ENCODE measurements around the gene USP15. TPM values are rescaled to one million over a fixed set of nuclear protein-coding genes. Genes with fewer than 3 reads are reported as not detected.
"Not testable (repeated sequence)": the region's sequence is repeated elsewhere in the genome, so short reads cannot be mapped to it uniquely, and the experiment has no call there.

Gene USP15
- polyA plus RNA-seq, 3 donors from 2014 or later, result 40.6 to 69.3 (median 62.0) TPM

DNA sequence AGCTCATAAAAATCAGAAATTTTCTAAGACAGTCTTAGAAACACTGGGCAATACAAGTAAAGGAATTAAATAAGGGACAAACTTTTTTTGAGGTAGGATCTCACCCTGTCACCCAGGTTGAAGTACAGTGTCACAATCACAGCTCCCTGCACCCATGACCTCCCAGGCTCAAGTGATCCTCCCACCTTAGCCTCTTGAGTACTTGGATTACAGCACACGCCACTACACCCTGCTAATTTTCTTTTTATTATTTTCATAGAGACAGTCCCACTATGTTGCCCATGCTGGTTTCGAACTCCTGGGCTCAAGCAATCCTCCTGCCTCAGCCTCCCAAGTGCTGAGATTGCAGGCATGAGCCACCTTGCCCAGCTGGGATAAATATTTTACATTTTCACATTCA lies 90.3 kb downstream of the USP15 start:
- no peak for DNase-seq
- Mint-ChIP-seq H3K27ac (no peak overlapping the region), H3K9me3 (no peaks in the 10 kb centered on the region), H3K4me1 (peaks cover 12 to 55% of the 10 kb centered on the region in 2 donors), H3K36me3 (peaks cover 7 to 11% (median 11%) of the 10 kb centered on the region in 3 donors), H3K4me3 (no peak overlapping the region), H3K27me3 (ENCODE audit: low read depth in 3 of 3) (no peaks in the 10 kb centered on the region)

DNA sequence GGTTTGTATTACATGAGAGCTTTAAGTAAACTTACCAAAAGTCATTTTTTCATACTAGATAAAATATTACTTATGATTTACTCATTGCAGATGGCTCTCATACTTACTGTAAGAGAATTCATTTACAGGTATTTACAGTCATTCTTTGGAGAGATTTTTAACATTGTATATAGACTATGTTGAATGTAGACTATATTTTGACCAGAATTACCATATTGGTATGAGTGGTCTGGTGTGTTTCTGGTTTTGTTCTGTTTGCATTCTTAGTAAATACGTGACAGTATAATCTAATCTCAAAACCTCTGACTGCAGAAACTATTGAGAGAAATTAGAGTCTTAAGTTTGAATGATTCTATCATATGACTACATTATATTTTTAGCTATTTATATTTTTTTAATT lies 91.1 kb downstream of the USP15 start:
- peaks cover 12 to 48% of the 10 kb centered on the region in 2 donors for H3K4me1 Mint-ChIP-seq
- no peak for DNase-seq
- no peak overlapping the region for H3K4me3 Mint-ChIP-seq
- H3K36me3 Mint-ChIP-seq, result peaks cover 5 to 8% (median 7%) of the 10 kb centered on the region in 3 donors
- no peaks in the 10 kb centered on the region for H3K27me3 Mint-ChIP-seq (ENCODE audit: low read depth in 3 of 3)
- no peak overlapping the region for H3K27ac Mint-ChIP-seq
- no peaks in the 10 kb centered on the region for H3K9me3 Mint-ChIP-seq

DNA sequence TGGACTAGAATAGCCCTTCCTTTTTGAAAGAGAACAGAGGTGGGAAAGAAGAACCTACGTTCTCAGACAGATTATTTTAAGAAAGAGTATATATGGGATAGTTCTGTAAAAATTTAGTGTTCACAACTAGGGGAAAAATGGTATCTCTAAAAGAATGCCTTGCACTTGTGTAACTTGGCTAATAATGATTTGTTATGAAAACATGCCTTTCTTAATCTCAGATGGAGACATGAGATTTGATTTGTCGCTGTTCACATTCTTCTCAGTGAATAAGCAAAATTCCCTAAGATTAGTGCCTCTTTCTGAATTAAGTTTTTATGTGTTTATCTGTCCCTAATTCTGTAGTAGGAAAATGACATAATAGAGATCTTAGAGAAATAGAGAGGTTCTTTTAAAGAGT lies 100.8 kb downstream of the USP15 start:
- H3K4me1 Mint-ChIP-seq, result peaks cover 28 to 52% of the 10 kb centered on the region in 2 donors

DNA sequence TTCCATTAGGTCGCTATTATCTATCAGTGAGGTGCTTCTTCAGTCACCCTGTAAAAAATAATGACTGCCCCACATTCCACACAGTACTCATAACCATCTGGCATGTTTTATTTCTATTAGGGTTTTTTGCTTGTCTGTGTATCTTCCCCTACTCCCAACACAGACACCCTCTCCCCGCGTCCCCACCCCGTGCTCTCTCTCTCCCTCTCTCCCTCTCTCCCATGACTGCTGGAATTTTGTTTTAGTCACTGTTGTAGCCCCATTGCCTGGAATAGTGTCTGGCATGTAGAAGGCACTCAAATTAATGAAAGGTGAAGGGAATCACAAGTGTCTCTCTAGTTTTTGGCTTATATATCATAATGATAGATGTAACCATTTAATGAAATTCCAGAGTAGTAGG lies 103.3 kb downstream of the USP15 start:
- no peaks in the 10 kb centered on the region for H3K9me3 Mint-ChIP-seq
- H3K36me3 Mint-ChIP-seq, result peaks cover 13 to 39% (median 22%) of the 10 kb centered on the region in 3 donors
- H3K27ac Mint-ChIP-seq, result peak overlapping the region in 1 of 6 donors; percentile 12
- no peak overlapping the region for H3K4me3 Mint-ChIP-seq
- DNase-seq, result no peak
- H3K27me3 Mint-ChIP-seq (ENCODE audit: low read depth in 3 of 3), result peaks cover 0 to 1% (median 0%) of the 10 kb centered on the region in 3 donors
- peaks cover 51 to 77% of the 10 kb centered on the region in 2 donors for H3K4me1 Mint-ChIP-seq

More for the DNA sequence above, 100.8 kb downstream of the USP15 start:
- H3K4me3 Mint-ChIP-seq, result no peak overlapping the region
- H3K27me3 Mint-ChIP-seq (ENCODE audit: low read depth in 3 of 3), result peaks cover 0 to 1% (median 0%) of the 10 kb centered on the region in 3 donors
- peaks cover 8 to 25% (median 12%) of the 10 kb centered on the region in 3 donors for H3K36me3 Mint-ChIP-seq
- no peak for DNase-seq
- H3K27ac Mint-ChIP-seq, result no peak overlapping the region
- no peaks in the 10 kb centered on the region for H3K9me3 Mint-ChIP-seq

DNA sequence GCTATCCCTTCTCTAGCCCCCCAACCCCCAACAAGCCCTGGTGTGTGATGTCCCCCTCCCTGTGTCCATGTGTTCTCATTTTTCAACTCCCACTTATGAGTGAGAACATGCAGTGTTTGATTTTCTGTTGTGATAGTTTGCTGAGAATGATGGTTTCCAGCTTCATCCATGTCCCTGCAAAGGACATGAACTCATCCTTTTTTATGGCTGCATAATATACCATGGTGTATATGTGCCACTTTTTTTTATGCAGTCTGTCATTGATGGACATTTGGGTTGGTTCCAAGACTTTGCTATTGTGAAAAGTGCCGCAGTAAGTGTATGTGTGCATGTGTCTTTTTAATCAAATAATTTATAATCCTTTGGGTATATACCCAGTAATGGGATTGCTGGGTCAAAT lies 104.5 kb downstream of the USP15 start:
- Mint-ChIP-seq H3K36me3 (peaks cover 17 to 42% (median 26%) of the 10 kb centered on the region in 3 donors), H3K4me1 (peaks cover 54 to 84% of the 10 kb centered on the region in 2 donors), H3K27ac (peak overlapping the region in 1 of 6 donors; percentile 63)
- H3K9me3 Mint-ChIP-seq; DNase-seq; H3K27me3 Mint-ChIP-seq (ENCODE audit: low read depth in 3 of 3); H3K4me3 Mint-ChIP-seq: not testable (repeated sequence)

DNA sequence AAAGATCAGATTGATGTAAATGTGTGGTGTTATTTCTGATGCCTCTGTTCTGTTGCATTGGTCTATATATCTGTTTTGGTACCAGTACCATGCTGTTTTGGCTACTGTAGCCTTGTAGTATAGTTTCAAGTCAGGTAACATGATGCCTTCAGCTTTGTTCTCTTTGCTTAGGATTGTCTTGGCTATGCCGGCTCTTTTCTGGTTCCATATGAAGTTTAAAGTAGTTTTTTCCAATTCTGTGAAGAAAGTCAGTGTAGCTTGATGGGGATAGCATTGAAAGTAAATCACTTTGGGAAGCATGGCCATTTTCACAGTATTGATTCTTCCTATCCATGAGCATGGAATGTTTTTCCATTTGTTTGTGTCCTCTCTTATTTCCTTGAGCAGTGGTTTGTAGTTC lies 105.6 kb downstream of the USP15 start:
- H3K36me3 Mint-ChIP-seq, result peaks cover 17 to 46% (median 29%) of the 10 kb centered on the region in 3 donors
- H3K27me3 Mint-ChIP-seq (ENCODE audit: low read depth in 3 of 3); H3K9me3 Mint-ChIP-seq; DNase-seq; H3K4me3 Mint-ChIP-seq: not testable (repeated sequence)
- peaks cover 60 to 93% of the 10 kb centered on the region in 2 donors for H3K4me1 Mint-ChIP-seq
- H3K27ac Mint-ChIP-seq, result peak overlapping the region in 1 of 6 donors; percentile 36

DNA sequence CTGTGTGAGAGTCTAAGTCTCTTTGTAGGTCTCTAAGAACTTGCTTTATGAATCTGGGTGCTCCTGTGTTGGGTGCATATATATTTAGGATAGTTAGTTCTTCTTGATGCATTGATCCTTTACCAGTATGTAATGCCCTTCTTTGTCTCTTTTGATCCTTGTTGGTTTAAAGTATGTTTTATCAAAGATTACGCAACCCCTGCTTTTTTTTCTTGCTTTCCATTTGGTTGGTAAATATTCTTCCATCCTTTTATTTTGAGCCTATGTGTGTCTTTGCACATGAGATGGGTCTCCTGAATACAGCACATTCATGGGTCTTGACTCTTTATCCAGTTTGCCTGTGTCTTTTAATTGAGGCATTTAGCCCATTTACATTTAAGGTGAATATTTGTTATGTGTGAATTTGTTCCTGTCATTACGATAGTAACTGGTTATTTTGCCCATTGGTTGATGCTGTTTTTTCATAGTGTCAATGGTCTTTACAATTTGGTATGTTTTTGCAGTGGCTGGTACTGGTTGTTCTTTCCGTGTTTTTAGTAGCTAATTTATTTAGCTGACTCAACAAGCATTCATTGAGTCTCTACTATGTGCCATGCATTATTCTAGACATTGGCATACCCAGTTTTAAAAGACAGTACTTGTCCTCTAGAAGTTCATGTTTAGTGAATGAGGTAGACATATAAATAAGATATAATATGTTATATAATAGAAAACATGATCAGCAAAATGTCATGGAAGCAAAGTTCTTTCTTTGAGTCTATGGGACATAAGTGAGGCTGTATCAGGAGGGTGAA lies 108.4 kb downstream of the USP15 start:
- peaks cover 15 to 45% (median 28%) of the 10 kb centered on the region in 3 donors for H3K36me3 Mint-ChIP-seq
- H3K9me3 Mint-ChIP-seq; DNase-seq; H3K27me3 Mint-ChIP-seq (ENCODE audit: low read depth in 3 of 3); H3K27ac Mint-ChIP-seq; H3K4me3 Mint-ChIP-seq: not testable (repeated sequence)
- H3K4me1 Mint-ChIP-seq, result peaks cover 56 to 88% of the 10 kb centered on the region in 2 donors

DNA sequence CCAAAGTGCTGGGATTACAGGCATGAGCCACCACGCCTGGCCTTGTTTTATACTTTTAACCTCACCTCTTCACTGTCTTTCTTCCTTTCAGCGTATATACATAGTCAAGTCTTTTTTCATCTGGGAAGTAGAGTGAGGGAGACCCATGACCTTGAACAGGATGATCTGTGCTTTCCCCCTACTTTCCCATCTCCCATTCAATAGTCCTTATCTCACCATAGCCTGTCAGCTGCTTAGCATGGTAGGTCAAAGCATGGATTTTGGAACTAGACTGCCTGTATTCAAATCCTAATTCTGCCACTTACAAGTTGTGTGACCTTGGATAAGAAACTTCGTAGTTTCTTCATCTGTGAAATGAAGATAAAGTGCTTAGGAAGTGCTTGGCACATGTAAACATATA lies 110.0 kb downstream of the USP15 start:
- no peaks in the 10 kb centered on the region for H3K9me3 Mint-ChIP-seq
- no peak overlapping the region for H3K4me3 Mint-ChIP-seq
- peaks cover 51 to 89% of the 10 kb centered on the region in 2 donors for H3K4me1 Mint-ChIP-seq
- no peaks in the 10 kb centered on the region for H3K27me3 Mint-ChIP-seq (ENCODE audit: low read depth in 3 of 3)
- no peak for DNase-seq
- peaks cover 9 to 29% (median 21%) of the 10 kb centered on the region in 3 donors for H3K36me3 Mint-ChIP-seq
- H3K27ac Mint-ChIP-seq, result peak overlapping the region in 1 of 6 donors; percentile 46

DNA sequence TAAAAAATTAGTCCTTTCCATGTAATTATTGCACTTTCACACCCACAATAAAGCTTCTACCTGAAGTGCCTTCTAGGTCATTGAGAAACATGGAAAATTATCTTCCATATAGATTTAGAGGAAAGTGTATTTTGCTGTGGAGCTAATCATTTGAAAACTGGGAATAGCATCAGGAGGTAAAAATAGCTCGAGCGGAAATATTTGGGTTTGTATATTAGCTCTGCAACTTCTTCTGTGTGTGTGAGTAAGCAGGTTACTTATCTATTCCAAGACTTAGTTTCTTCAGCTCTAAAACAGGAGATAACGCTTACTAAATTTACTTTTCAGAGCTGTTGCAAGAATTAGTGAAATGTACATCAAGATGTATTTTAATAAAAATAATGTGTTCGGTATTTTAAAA lies 111.5 kb downstream of the USP15 start:
- no peak for DNase-seq
- H3K4me3 Mint-ChIP-seq, result no peak overlapping the region
- H3K36me3 Mint-ChIP-seq, result peaks cover 9 to 17% (median 16%) of the 10 kb centered on the region in 3 donors
- H3K4me1 Mint-ChIP-seq, result peaks cover 41 to 85% of the 10 kb centered on the region in 2 donors
- H3K27me3 Mint-ChIP-seq (ENCODE audit: low read depth in 3 of 3), result no peaks in the 10 kb centered on the region
- no peak overlapping the region for H3K27ac Mint-ChIP-seq
- no peaks in the 10 kb centered on the region for H3K9me3 Mint-ChIP-seq

DNA sequence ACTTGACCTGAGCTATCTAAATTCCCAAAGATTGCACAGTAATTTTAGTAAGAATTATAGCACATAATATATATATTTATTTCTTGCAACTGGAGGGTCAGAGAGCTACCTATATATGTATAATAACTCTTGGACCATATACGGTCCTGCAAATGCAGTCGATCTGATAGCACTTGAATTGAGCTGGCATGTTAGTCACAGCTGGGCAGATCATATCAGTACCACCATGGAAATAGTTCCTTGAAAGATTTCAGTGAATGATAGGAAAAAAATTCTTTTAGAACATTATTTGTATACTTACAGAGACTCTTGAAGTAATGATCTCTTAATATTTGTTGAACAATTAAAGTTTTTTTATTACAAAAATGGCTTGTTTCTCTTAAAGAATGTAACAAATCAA lies 111.9 kb downstream of the USP15 start:
- no peaks in the 10 kb centered on the region for H3K9me3 Mint-ChIP-seq
- peaks cover 9 to 17% (median 16%) of the 10 kb centered on the region in 3 donors for H3K36me3 Mint-ChIP-seq
- no peaks in the 10 kb centered on the region for H3K27me3 Mint-ChIP-seq (ENCODE audit: low read depth in 3 of 3)
- no peak overlapping the region for H3K4me3 Mint-ChIP-seq
- no peak overlapping the region for H3K27ac Mint-ChIP-seq
- no peak for DNase-seq
- peaks cover 36 to 85% of the 10 kb centered on the region in 2 donors for H3K4me1 Mint-ChIP-seq

DNA sequence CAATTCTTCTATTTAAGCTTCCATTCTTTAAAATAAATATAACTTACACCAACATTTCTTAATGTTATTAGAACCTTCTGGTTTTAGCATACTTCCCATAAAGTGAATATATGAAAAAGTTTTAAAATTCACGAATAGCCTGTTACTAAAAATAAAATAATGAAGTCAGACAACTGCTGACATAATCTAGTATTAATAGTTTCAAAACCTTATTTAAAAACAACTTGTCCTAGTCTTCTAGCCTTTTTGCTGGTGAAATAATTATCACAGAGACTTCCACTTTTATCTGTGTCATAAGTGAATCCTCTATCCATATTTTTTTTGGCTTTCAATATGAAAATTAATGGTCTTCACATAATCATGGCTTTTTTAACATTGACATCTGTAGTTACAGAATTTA lies 112.6 kb downstream of the USP15 start:
- no peaks in the 10 kb centered on the region for H3K9me3 Mint-ChIP-seq
- no peak for DNase-seq
- H3K27me3 Mint-ChIP-seq (ENCODE audit: low read depth in 3 of 3), result no peaks in the 10 kb centered on the region
- no peak overlapping the region for H3K4me3 Mint-ChIP-seq
- peak overlapping the region in 1 of 6 donors; percentile 12 for H3K27ac Mint-ChIP-seq
- peaks cover 9 to 13% (median 11%) of the 10 kb centered on the region in 3 donors for H3K36me3 Mint-ChIP-seq
- peaks cover 31 to 80% of the 10 kb centered on the region in 2 donors for H3K4me1 Mint-ChIP-seq

DNA sequence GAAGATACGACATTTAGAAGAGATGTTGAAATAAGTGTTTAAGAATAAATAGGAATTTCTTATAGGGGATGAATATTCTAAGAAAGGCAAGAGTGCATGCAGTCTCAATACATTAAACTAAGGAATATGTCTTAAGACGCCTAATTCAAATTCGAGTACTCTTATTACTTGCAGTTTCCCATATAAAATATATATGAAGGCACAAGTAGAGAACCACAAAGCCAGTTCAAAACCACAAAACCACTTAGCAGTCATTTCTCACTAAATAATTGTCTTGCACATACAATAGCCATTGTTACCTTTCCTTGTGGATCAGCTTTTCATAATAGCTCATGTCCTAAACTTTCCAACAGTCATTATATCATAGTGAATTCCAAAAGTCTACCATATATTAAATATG lies 115.4 kb downstream of the USP15 start:
- Mint-ChIP-seq H3K4me1 (peaks cover 21 to 74% of the 10 kb centered on the region in 2 donors), H3K27me3 (ENCODE audit: low read depth in 3 of 3) (no peaks in the 10 kb centered on the region), H3K36me3 (peaks cover 0 to 2% (median 0%) of the 10 kb centered on the region in 3 donors), H3K27ac (peak overlapping the region in 1 of 6 donors; percentile 57), H3K4me3 (no peak overlapping the region), H3K9me3 (no peaks in the 10 kb centered on the region)
- DNase-seq, result no peak

DNA sequence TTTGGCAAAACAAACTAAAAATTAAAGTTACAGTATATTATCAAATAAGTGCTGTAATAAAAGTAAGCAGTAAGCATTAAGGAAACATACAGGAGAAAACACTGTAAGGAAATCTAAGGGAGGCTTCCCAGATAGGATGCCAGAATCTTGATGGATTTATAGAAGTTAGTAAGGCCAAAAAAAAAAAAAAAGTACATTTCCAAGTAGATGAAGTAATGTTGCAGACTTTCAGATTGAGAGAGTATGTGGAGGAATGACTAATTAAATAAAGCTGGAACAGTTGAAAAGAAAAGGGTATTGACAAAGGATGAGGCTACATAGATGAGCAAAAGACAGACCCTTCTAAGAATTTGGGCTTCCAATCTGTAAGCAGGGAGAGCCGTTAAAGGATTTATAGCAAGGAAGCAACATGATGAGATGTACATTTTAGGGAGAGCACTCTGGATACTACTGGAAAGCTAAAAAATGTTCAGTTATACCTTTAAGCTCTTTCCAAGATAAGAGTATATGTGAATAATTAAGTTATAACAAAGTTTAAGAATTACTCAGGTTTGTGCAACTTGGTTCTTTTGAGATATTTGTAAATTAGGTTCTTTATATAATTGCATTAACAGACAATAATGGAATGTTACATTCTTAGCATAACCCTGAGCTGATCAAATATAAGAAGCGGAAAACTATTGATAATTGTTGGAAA lies 119.0 kb downstream of the USP15 start:
- DNase-seq, result no peak
- peak overlapping the region in 3 of 6 donors; percentile 12 to 76 (median 49) for H3K27ac Mint-ChIP-seq
- peaks cover 14 to 59% of the 10 kb centered on the region in 2 donors for H3K4me1 Mint-ChIP-seq
- no peak overlapping the region for H3K4me3 Mint-ChIP-seq
- H3K9me3 Mint-ChIP-seq, result no peaks in the 10 kb centered on the region
- peaks cover 4 to 9% (median 5%) of the 10 kb centered on the region in 3 donors for H3K36me3 Mint-ChIP-seq
- H3K27me3 Mint-ChIP-seq (ENCODE audit: low read depth in 3 of 3), result no peaks in the 10 kb centered on the region

DNA sequence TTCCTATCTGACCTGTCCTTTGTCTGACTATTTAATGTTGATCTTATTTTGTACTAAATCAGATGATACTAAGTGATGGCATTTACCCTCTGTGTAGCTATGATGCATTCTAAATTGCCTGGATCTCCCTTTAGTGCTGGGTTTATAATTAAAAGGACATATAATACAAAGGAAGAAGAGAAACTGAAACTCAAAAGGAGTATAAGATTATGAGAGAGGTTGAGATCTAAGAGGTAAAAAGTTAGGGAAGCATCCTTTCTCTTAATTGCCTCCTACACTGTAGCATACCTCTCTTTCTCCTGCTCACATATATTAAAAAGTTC lies 119.5 kb downstream of the USP15 start:
- peaks cover 4 to 9% (median 5%) of the 10 kb centered on the region in 3 donors for H3K36me3 Mint-ChIP-seq
- no peaks in the 10 kb centered on the region for H3K27me3 Mint-ChIP-seq (ENCODE audit: low read depth in 3 of 3)
- peaks cover 13 to 55% of the 10 kb centered on the region in 2 donors for H3K4me1 Mint-ChIP-seq
- H3K9me3 Mint-ChIP-seq, result no peaks in the 10 kb centered on the region
- DNase-seq, result no peak
- peak overlapping the region in 3 of 6 donors; percentile 5 to 31 (median 14) for H3K27ac Mint-ChIP-seq
- no peak overlapping the region for H3K4me3 Mint-ChIP-seq
